GM12864 (cell line): ENCODE data around the gene BCL2L12.

Experiments
- DNase-seq: peaks from one replicate; pipeline ENCODE4 v3.0.0-alpha.2; 2011; ENCODE audit warnings: low read depth
- H3K4me3 ChIP-seq: 2 replicates; pipeline ENCODE4 v1.5.1; 2011; ENCODE audit warnings: mild to moderate bottlenecking, low read depth, low read length, control low read depth
- CTCF ChIP-seq: IDR thresholded peaks from 2 replicates; pipeline ENCODE4 v1.5.1; 2011; ENCODE audit warnings: low read depth, mild to moderate bottlenecking, moderate library complexity, low read length, control low read depth, inconsistent platforms; ENCODE audit errors: missing control alignments

BCL2L12 gene

GRCh38 chr19:49700563-49700962 is 34.8 kb downstream of the BCL2L12 start:
- no peak for DNase-seq
- no peak overlapping the region for H3K4me3 ChIP-seq
- TF ChIP-seq CTCF: no peak

- no peak for TF ChIP-seq CTCF
- no peak for DNase-seq
- H3K4me3 ChIP-seq: no peak overlapping the region
Measured at GRCh38 chr19:49701271-49701786, 35.6 kb downstream of the BCL2L12 start.

GRCh38 chr19:49704888-49705642 is 39.3 kb downstream of the BCL2L12 start:
- no peak for TF ChIP-seq CTCF

GRCh38 chr19:49705919-49706318 is 40.2 kb downstream of the BCL2L12 start:
- no peak for DNase-seq
- TF ChIP-seq CTCF: no peak
- H3K4me3 ChIP-seq: no peak overlapping the region

More at GRCh38 chr19:49704888-49705642, 39.3 kb downstream of the BCL2L12 start:
- no peak overlapping the region for H3K4me3 ChIP-seq
- DNase-seq: no peak

- no peak overlapping the region for H3K4me3 ChIP-seq
- no peak for DNase-seq
- TF ChIP-seq CTCF: no peak
Measured at GRCh38 chr19:49710372-49710951, 44.7 kb downstream of the BCL2L12 start.

- TF ChIP-seq CTCF: no peak
- DNase-seq: no peak
- H3K4me3 ChIP-seq: no peak overlapping the region
Measured at GRCh38 chr19:49712397-49712859, 46.7 kb downstream of the BCL2L12 start.
